NAMALWA (cell line): Measurements from ENCODE around the gene CHD8.
"Not testable (repeated sequence)": the region's sequence is repeated elsewhere in the genome, so short reads cannot be mapped to it uniquely, and the experiment has no call there.

Source experiments
- DNase-seq: peaks from one replicate; pipeline ENCODE4 v3.0.0-alpha.2; 2015; ENCODE audit warnings: low spot score

Gene CHD8

GRCh38 chr14:21372814-21373213 lies 83.1 kb downstream of the CHD8 start:
- not testable (repeated sequence) for DNase-seq

- DNase-seq = no peak
Observed at GRCh38 chr14:21369949-21370679, 85.8 kb downstream of the CHD8 start.

- DNase-seq = no peak
Observed at GRCh38 chr14:21367582-21368144, 88.3 kb downstream of the CHD8 start.

- no peak for DNase-seq
Observed at GRCh38 chr14:21356511-21356910, 99.4 kb downstream of the CHD8 start.

- DNase-seq = peak; percentile 23
Observed at GRCh38 chr14:21352587-21352986, 103.3 kb downstream of the CHD8 start.

- no peak for DNase-seq
Observed at GRCh38 chr14:21350539-21350938, 105.4 kb downstream of the CHD8 start.

- DNase-seq = no peak
Observed at GRCh38 chr14:21347201-21347600, 108.7 kb downstream of the CHD8 start.

- DNase-seq = no peak
Observed at GRCh38 chr14:21346532-21347135, 109.3 kb downstream of the CHD8 start.

GRCh38 chr14:21343035-21343794 lies 112.7 kb downstream of the CHD8 start:
- no peak for DNase-seq
